ENCODE results near the gene ANKS6.

- TF ChIP-seq CTCF (IDR thresholded peaks at IDR 0.05) (no peak), EP300 (IDR thresholded peaks at IDR 0.05; ENCODE audit: low read depth) (no peak), POLR2AphosphoS5 (IDR thresholded peaks at IDR 0.05) (no peak), POLR2A (IDR thresholded peaks at IDR 0.05) (no peak)
Observed at GRCh38 chr9:98798254-98798653, 1.9 kb upstream of the ANKS6 start.

All from transverse colon (tissue), 4 donors.